ENCODE results near the gene SLC46A3.
"Not testable (repeated sequence)": the region's sequence is repeated elsewhere in the genome, so short reads cannot be mapped to it uniquely, and the experiment has no call there.

The SLC46A3 gene

GRCh38 chr13:28718543-28719226 lies at the start of gene SLC46A3:
Gene SLC46A3 (minus strand): TSS chr13:28718970. CDS start chr13:28717998, 972 bp downstream.
- peak; percentile 95 for DNase-seq

GRCh38 chr13:28763887-28764286 lies 45.1 kb upstream of the SLC46A3 start:
- DNase-seq, result no peak

- no peak for DNase-seq
These were observed 42.8 kb upstream of the SLC46A3 start for GRCh38 chr13:28761586-28761985.

GRCh38 chr13:28755546-28755870 lies 36.7 kb upstream of the SLC46A3 start:
- no peak for DNase-seq

- DNase-seq, result no peak
These were observed 36.2 kb upstream of the SLC46A3 start for GRCh38 chr13:28754698-28755545.

- DNase-seq, result no peak
These were observed 35.2 kb upstream of the SLC46A3 start for GRCh38 chr13:28753946-28754345.

- DNase-seq, result no peak
These were observed 34.6 kb upstream of the SLC46A3 start for GRCh38 chr13:28753208-28753892.

- no peak for DNase-seq
These were observed 32.6 kb upstream of the SLC46A3 start for GRCh38 chr13:28751175-28751960.

GRCh38 chr13:28750187-28751045 lies 31.6 kb upstream of the SLC46A3 start:
- no peak for DNase-seq

GRCh38 chr13:28747851-28748250 lies 29.1 kb upstream of the SLC46A3 start:
- DNase-seq, result no peak

- DNase-seq, result no peak
These were observed 27.5 kb upstream of the SLC46A3 start for GRCh38 chr13:28746287-28746612.

GRCh38 chr13:28744656-28745055 lies 25.9 kb upstream of the SLC46A3 start:
- DNase-seq, result no peak

GRCh38 chr13:28744091-28744536 lies 25.3 kb upstream of the SLC46A3 start:
- no peak for DNase-seq

GRCh38 chr13:28743499-28744083 lies 24.8 kb upstream of the SLC46A3 start:
- no peak for DNase-seq

GRCh38 chr13:28743020-28743419 lies 24.2 kb upstream of the SLC46A3 start:
- no peak for DNase-seq

GRCh38 chr13:28742445-28742844 lies 23.7 kb upstream of the SLC46A3 start:
- not testable (repeated sequence) for DNase-seq

GRCh38 chr13:28741084-28741491 lies 22.3 kb upstream of the SLC46A3 start:
- DNase-seq, result no peak

GRCh38 chr13:28739376-28739775 lies 20.6 kb upstream of the SLC46A3 start:
- no peak for DNase-seq

GRCh38 chr13:28735481-28736029 lies 16.8 kb upstream of the SLC46A3 start:
- DNase-seq, result no peak

- DNase-seq, result no peak
These were observed 16.1 kb upstream of the SLC46A3 start for GRCh38 chr13:28734906-28735305.

- DNase-seq, result no peak
These were observed 12.0 kb upstream of the SLC46A3 start for GRCh38 chr13:28730762-28731161.
